GM18499 (cell line): ENCODE measurements around the gene CYP4F2.
"Not testable (repeated sequence)": the region's sequence is repeated elsewhere in the genome, so short reads cannot be mapped to it uniquely, and the experiment has no call there.

ENCODE experiments used
- ATAC-seq: cut with Tn5 transposase; IDR thresholded peaks from one replicate; pipeline ENCODE4 v1.9.1; 2021; ENCODE audit warnings: moderate number of reproducible peaks; ENCODE audit not compliant: insufficient read depth, unreplicated experiment

CYP4F2 gene, protein sequence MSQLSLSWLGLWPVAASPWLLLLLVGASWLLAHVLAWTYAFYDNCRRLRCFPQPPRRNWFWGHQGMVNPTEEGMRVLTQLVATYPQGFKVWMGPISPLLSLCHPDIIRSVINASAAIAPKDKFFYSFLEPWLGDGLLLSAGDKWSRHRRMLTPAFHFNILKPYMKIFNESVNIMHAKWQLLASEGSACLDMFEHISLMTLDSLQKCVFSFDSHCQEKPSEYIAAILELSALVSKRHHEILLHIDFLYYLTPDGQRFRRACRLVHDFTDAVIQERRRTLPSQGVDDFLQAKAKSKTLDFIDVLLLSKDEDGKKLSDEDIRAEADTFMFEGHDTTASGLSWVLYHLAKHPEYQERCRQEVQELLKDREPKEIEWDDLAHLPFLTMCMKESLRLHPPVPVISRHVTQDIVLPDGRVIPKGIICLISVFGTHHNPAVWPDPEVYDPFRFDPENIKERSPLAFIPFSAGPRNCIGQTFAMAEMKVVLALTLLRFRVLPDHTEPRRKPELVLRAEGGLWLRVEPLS

DNA sequence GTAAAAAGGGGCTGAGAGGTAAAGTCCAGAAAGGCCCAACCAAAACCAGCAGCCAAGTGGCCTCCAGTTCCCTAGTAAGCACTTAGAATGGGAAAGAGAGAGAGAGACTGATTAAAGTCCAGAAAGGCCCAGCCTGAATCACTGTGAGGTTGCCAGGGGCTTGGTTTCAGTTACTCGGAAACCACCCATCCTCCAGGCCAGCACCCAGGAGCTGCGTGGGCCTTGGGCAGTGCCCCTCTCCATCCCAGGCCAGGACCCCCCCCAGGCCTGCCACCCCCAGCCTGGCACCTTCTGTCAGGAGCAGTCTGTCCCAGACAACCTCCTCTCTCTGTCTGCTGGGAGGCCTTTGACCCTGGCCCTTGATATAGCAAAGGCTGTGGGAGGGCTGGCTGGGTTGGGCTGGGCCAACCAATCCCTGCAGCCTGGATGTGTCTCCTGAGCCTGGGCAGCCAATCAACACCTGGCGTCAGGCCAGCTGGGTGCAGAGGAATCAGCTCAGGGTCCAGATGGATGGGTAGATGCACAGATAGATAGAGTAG lies at the start of gene CYP4F2:
Gene CYP4F2, minus strand, starts transcription at position 337 of the 539 bp plus-strand sequence. CDS start 463 bp downstream, outside the sequence.
- no peak for ATAC-seq

DNA sequence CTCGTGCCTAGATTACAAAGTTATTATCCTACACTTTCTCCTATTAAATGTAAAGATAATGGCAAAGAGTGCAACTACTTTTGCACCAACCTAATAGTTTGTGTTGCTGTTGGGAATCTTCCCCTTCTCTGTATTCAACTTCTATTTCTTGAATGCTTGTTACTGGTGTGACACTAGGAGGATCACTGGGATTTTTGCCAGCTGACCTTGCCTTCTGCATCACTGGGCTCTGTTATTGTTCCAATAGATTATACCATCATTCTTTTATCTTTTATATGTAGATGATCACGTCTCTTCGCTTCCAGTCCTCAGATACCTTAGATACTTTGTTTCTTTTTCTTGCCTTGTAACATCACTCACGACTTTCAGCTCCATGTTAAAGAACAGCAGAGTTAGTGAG lies 47.4 kb upstream of the CYP4F2 start:
- no peak for ATAC-seq

DNA sequence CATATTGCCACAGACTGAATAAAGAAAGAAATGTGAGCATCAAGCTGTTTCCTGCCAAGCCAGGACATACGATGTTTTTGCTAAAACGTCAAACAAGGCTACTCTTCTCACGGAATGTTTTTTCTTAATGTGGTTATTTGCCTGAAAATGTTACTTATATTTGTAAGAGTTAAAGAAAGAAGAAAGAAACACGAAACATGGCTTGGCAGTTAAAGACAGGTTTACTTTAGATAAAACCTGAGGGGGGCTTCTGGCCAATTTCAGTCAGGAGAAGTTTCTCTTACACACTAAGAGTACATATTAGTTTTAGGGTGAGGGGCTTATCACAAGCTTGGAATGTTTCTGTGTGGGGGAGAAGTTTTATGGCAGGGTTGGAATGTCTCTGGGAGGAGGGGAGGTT lies 46.5 kb upstream of the CYP4F2 start:
- no peak for ATAC-seq

DNA sequence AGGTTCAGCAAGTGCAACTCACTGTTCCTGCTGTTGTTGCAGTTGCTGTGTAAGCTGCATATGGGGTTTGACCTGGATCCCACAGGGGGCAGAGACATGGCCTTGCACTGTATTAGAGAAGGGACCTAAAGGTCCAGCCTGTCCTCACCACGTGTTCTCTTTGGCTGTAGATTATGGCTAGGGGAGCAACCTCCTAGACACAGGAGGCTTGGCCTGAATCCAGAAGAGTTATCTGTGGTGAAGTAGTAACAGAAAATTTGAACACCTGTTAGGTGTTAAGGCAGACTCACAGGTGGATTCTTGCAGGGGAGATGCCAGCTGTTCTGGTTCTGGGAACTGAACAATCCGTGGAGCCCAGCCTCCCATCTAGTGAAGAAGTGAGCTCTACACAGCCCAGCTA lies 39.9 kb upstream of the CYP4F2 start:
- no peak for ATAC-seq

DNA sequence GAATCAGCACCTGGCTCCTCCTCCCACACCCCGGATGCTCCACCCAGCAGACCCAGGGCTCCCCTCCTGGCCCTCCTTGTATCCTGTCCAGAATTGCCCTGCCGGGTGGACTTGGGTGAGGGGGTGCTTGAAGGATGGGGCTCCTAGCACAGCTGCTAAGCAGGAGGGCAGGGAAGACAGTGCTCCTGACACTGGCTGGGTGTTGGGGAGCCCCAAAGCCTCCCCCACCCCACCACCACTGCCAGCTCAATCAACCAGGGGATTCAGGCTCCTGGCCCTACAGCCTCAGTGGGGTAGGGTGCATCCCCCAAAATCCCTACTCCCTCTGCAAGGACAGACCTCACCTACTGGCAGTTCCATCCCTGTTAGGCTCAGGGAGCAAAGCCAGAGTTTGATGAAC lies 39.1 kb upstream of the CYP4F2 start:
- no peak for ATAC-seq

DNA sequence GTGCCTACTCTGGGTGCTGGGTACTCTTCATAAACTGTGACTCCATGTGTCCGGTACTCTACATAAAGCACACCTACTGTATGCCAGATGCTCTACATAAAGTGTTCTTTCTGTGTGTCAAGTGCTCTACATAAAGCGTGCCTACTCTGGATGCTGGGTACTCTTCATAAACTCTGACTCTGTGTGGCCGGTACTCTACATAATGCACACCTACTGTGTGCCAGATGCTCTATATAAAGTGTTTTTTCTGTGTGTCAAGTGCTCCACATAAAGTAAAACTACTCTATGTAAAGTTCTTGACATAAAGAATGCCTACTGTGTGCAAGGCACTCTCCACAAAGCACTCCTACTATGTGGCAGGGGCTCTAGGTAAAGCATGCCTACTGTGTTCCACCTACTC lies 38.3 kb upstream of the CYP4F2 start:
- ATAC-seq, result no peak

DNA sequence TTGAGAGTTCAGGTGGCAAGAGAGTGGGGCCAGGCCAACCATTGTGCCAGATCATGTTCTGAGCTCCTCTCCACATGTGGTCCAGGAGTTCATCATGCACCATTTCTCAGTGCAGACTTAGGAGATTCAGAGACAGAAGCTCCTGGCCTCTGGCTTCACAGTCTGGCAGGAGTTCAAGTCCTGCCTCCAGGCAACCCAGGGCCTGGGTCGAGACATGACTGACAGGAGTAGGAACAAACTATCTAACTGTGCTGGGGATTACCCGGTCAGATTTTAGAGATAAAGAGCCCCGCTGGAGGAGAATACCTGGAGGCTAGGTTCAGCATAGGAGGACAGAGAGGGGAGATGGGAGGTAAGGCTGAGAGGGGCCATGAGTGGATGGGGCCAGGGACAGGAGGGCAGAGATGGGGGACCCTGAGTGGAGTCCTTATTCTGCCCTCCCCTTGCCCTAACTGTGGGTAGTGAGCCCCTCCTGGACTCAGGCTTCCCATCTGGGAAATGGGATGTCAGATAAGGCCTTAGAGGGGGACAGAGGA lies 37.4 kb upstream of the CYP4F2 start:
- ATAC-seq, result no peak

DNA sequence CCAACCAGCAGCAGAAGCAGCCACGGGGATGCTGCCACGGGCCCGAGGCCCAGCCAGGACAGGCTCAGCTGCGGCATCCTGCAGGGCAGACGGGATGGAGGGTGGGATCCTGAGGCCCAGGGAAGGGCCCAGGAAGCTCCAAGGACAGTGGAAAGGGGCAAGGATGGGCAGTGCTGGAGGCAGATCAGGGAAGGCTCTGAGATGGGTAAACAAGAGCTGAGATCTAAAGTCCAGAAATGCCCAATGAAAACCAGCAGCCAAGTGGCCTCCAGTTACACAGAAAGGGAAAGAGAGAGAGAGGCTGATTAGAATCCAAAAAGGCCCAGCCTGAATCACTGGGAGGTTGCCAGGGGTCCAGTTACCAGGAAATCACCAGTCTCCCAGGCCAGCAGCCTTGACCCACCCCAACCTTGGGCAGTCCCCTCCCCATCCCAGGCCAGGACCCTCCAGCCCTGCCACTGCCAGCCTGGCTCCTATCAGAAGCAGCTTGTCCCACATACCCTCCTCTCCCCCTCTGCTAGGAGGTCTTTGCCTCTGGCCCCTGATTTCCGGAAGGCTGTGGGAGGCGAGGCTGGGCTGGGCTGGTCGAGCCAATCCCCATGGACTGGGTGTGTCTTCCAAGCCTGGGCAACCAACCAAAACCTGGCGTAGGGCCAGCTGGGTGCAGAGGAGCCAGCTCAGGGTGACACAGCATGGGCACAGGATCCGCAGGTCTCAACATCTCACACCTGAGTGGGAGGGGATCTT lies 36.6 kb upstream of the CYP4F2 start, which contains the start of gene CYP4F11:
Gene CYP4F11, minus strand, starts transcription at position 198 of the 747 bp plus-strand sequence. Its CDS starts 121 bp downstream, at position 77.
- ATAC-seq, result no peak

DNA sequence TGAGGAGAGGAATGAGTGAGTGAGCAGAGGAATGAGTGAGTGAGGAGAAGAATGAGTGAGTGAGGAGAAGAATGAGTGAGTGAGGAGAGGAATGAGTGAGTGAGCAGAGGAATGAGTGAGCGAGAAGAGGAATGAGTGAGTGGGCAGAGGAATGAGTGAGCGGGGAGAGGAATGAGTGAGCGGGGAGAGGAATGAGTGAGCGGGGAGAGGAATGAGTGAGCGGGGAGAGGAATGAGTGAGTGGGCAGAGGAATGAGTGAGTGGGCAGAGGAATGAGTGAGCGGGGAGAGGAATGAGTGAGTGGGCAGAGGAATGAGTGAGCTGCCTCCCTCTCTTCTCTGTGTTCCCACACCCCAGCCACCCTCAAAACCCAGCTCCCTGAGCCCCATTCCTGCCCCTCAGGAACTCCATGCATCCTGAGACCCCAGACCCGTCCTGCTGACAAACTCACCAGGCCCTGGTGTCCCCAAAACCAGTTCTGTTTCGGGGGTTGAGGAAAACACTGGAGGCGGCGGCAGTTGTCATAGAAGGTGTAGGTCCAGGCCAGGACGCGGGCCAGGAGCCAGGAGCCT lies 36.0 kb upstream of the CYP4F2 start:
- ATAC-seq, result not testable (repeated sequence)

DNA sequence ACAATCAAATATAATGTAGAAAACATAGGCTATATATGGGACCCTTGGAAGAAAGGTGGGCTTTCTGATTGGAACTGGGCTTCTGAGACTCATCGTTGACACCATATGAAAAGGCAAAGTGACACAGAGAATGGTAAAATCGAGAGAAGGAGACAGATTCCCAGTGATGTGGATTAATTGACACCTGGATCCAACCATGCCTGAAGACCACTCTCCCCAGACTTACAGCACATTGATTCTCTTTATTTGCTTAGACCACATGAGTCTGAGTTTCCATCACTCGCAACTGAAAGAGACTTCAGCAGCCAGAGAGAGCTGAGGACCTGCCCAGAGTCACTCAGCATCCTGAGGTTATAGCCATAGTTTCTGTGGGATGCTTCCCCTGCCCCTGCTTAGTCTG lies 30.4 kb upstream of the CYP4F2 start:
- ATAC-seq, result no peak

DNA sequence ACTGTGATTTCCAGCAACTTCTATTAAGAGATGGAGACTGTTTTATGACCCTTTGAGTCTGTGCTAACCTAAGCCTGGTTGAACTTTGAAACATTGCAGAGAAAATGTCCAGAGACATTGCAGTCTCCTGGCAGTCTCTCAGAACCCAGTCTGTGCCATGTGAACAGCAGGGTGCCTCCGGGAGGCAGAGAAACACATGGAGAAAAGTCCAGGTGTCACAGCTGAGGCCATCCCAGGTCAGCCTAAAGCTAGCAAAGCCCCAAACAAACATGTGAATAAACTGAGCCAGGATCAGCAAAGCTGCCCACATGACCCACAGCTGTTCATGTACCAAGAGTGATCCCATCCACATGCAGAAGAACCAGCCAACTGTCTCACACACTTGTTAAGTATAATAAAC lies 28.6 kb upstream of the CYP4F2 start:
- ATAC-seq, result no peak

DNA sequence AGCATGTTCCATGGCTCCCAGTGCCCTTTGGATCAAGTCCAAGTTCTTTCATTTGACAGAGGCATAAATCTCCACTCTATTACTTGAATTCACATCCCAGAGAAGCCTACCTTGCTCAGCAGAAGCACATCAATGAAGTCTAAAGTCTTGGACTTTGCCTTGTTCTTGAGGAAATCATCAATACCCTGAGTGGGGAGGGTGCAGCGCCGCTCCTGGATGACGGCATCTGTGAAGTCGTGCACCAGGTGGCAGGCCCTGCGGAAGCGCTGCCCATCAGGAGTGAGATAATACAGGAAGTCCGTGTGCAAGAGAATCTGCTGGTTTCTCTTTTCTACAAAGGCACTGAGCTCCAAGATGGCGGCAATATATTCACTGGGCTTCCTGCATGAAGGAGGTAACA lies 25.8 kb upstream of the CYP4F2 start:
- no peak for ATAC-seq

DNA sequence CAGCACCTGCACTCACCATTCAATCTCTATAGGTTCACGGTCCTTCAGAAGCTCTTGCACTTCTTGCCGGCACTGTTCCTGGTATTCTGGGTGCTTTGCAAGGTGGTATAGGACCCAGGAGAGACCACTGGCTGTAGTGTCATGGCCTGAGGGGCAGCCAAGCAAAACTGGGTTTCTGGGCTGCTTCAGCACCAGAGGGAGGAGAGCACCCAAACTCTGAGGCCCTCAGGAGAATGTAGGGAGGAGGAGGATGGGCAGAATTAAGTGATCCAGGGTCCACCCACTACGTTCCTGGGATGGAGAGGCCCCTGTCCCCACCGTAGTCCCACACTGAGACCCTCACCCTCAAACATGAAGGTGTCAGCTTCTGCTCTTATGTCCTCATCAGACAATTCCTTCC lies 24.1 kb upstream of the CYP4F2 start:
- ATAC-seq, result no peak

DNA sequence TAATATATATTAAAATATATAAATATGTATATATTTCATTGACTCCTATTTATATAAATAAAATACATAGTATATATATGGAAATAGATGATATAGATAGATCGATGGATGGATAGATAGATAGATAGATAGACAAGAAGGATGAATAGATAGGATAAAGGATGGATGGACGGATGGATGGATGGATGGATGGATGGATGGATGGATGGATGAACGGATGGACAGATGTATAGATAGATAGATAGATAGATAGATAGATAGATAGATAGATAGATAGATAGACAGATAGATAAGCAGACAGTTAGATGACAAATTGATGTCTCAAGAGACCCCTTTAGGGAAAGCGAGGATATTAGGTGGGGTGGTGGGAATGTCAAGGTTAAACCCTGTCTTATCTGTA lies 21.4 kb upstream of the CYP4F2 start:
- ATAC-seq, result no peak

DNA sequence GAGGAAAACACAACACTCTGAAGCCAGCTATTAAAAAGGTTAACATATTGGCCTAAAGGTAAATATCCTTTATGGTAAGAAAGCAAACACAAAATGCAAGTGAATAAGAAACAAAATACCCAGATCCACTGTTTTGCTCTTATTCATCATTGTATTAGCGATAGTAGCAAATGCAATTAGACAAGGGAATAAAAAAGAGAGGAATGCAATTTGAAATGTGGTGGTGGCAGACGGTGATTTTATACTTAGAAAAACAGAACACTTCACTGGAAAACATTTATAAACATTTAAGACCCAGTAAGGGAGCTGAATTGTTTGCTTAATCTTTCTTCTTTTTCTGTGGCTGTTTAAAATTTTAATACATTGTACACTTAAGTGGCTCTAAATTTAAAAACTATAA lies 17.2 kb upstream of the CYP4F2 start:
- ATAC-seq, result no peak

DNA sequence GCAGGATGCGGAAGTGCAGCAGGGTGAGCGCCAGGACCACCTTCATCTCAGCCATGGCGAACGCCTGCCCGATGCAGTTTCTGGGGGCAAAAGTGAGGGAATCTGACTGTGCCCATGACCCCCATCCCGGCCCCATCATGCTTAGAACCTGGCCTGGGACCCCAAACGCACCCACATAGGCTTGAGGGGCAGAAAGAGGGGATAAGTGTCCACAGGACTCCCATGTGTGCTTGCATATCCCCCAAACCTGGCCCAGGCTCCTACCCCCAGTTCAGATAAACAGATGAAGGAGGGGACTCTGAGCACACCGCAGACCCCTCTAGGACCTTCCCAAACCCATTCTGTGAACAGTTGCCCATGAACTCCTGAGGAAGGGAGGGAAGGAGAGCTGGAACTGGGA lies 16.0 kb upstream of the CYP4F2 start:
- no peak for ATAC-seq

DNA sequence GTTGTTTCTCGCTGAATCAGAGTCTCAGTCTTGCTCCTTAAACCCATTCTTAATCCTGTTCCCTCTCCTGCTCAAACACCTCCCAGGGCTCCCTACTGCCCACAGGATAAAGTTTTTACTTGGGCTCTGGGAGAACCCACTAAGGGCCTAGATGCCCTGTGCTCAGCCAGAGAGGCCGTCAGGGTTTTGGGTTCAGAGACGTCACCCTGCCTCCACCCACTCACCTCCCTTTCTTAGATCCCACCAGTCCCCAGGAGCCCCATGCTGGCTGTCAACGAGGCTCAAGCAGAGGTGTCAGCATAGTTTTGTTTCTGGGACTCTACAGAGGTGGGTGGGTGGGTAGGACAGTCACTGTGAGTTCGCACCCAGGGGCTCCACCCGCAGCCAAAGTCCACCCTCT lies 15.5 kb upstream of the CYP4F2 start:
- ATAC-seq, result no peak

DNA sequence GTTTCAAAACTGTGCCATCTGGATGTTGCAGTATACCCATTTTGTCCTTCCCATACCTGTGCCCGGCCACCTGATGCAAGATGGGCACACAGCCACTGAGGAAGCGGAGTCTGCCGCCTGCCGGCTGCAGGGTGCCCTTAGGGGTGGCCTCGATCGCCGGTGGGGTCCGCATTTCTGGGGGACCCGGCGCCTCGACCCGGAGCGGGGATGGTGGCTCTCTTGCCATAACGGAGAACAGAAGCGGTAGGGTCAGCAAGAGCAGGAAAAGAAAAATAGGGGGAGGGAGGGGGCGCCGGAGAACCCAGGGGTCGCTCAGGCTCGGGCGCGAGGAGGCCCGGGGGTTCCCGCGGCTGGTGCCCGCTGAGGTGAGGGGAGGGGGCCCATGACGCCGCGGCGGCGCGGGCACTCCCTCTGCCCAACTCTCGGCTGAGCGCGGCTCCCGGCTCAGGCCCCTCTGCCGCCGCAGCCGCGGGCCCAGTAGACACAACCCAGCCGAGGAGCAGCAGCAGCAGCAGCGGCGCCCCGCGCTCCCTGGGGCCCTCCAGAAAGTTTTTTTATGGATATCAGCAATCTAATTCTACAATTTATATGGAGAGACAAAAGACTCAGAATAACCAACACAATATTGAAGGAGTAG lies 13.8 kb upstream of the CYP4F2 start:
- ATAC-seq, result no peak

DNA sequence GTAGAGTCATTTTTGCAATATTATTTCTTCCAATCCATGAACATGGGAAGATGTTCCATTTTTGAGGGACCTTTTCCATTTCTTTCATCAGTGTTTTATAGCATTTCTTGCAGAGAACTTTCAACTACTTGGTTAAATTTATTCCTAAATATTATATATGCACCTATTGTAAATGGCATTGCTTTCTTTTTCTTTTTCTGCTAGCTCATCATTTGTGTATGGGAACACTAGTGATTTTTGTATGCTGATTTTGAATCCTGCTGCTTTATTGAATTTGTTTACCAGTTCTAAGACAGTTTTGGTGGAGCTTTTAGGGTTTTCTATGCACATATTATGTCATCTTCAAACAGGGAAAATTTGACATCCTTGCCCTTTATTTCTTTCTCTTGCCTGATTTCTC lies 7.2 kb upstream of the CYP4F2 start:
- ATAC-seq, result no peak

DNA sequence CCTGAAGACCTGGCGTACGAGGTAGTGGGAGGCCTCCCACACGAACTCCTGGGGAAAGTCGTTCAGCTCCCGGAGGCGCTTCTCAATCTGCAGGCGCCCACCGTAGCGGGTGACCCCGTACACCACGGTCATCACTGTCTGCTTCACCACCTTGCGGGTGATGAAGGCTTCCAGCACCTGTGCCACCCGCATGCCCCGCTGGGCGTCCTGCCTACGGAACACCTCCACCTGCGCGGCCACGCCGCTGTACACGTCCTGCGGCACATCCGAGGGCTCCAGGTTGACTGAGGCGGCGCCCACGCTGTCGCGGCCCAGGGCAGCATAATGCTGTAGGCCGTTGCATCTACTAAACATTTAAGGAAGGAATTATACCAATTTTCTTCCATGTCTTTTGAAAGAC lies 5.0 kb upstream of the CYP4F2 start:
- ATAC-seq, result not testable (repeated sequence)
